CD4-positive, alpha-beta T cell treated with Interleukin-21 for 1 hour (primary cell): Measurements from ENCODE around the gene FLNB.

ENCODE experiments used
- DNase-seq: peaks from one replicate; pipeline ENCODE4 v3.0.0-alpha.2; 2020

FLNB gene

GRCh38 chr3:58112185-58112535 lies 103.9 kb downstream of the FLNB start:
- DNase-seq: no peak

GRCh38 chr3:58115175-58115574 lies 107.0 kb downstream of the FLNB start:
- DNase-seq: no peak

- DNase-seq: peak; percentile 77
These were observed 108.1 kb downstream of the FLNB start for GRCh38 chr3:58116161-58116955.

- no peak for DNase-seq
These were observed 108.8 kb downstream of the FLNB start for GRCh38 chr3:58116985-58117384.

GRCh38 chr3:58117561-58118181 lies 109.4 kb downstream of the FLNB start:
- DNase-seq: no peak

GRCh38 chr3:58119186-58119585 lies 111.0 kb downstream of the FLNB start:
- DNase-seq: no peak

- DNase-seq: no peak
These were observed 112.0 kb downstream of the FLNB start for GRCh38 chr3:58120075-58120812.

GRCh38 chr3:58121183-58121582 lies 113.0 kb downstream of the FLNB start:
- DNase-seq: no peak

GRCh38 chr3:58122936-58123700 lies 114.9 kb downstream of the FLNB start:
- no peak for DNase-seq

- no peak for DNase-seq
These were observed 116.2 kb downstream of the FLNB start for GRCh38 chr3:58124387-58124786.

GRCh38 chr3:58129041-58129770 lies 121.0 kb downstream of the FLNB start:
- DNase-seq: no peak

GRCh38 chr3:58130591-58130990 lies 122.4 kb downstream of the FLNB start:
- DNase-seq: no peak

GRCh38 chr3:58131101-58131825 lies 123.0 kb downstream of the FLNB start:
- DNase-seq: no peak

GRCh38 chr3:58132850-58133249 lies 124.6 kb downstream of the FLNB start:
- no peak for DNase-seq

GRCh38 chr3:58134468-58134867 lies 126.2 kb downstream of the FLNB start:
- no peak for DNase-seq

GRCh38 chr3:58135712-58136543 lies 127.7 kb downstream of the FLNB start:
- DNase-seq: no peak

GRCh38 chr3:58137306-58137705 lies 129.1 kb downstream of the FLNB start:
- DNase-seq: no peak

- DNase-seq: no peak
These were observed 133.6 kb downstream of the FLNB start for GRCh38 chr3:58141766-58142345.

GRCh38 chr3:58143417-58144055 lies 135.3 kb downstream of the FLNB start:
- DNase-seq: no peak
